ENCODE measurements around the gene PPFIBP2.
A peak's percentile ranks its signal among the peaks of the same experiment; 100 is the strongest.

DNA sequence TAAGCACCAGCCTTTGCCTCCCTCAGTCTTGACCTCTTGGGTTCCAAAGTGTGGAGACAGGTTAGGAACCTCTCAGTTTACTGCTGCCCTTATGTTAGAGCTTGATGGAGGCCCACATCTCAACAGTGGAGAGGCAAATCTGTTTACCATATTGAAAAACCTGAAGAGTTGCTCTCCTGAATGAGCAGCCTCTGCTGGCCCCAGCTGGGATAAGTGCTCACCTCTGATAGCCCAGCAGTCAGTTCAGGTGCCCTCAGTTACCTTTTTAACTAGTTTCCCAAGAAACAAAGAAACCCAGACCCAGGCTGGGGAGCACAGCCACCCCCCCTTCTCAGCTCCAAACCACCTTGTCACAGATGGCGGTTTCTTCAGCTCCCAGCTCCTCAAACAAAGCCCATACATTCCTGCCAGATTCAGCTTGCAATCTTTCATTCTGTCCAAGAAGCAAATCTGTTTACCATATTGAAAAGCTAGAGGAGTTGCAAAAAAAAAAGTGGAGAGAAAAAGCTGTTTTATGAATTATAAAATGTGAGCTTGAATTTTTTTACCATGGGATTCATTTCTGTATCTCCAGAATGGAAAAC is 57.2 kb downstream of the PPFIBP2 start:
- TF ChIP-seq, protein P1, sequence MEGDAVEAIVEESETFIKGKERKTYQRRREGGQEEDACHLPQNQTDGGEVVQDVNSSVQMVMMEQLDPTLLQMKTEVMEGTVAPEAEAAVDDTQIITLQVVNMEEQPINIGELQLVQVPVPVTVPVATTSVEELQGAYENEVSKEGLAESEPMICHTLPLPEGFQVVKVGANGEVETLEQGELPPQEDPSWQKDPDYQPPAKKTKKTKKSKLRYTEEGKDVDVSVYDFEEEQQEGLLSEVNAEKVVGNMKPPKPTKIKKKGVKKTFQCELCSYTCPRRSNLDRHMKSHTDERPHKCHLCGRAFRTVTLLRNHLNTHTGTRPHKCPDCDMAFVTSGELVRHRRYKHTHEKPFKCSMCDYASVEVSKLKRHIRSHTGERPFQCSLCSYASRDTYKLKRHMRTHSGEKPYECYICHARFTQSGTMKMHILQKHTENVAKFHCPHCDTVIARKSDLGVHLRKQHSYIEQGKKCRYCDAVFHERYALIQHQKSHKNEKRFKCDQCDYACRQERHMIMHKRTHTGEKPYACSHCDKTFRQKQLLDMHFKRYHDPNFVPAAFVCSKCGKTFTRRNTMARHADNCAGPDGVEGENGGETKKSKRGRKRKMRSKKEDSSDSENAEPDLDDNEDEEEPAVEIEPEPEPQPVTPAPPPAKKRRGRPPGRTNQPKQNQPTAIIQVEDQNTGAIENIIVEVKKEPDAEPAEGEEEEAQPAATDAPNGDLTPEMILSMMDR (IDR thresholded peaks at IDR 0.05) = peak in 1 of 6 experiments; percentile 13
- TF ChIP-seq POLR2A (IDR thresholded peaks at IDR 0.05) = no peak

All from thyroid gland (tissue), 4 donors.